HS-5 (cell line): ENCODE data around the gene OR6K3.
"Not testable (repeated sequence)": the region's sequence is repeated elsewhere in the genome, so short reads cannot be mapped to it uniquely, and the experiment has no call there.

Source experiments
- DNase-seq: peaks from one replicate; pipeline ENCODE4 v3.0.0-alpha.2; 2012; ENCODE audit warnings: low read depth

OR6K3 gene

GRCh38 chr1:158720620-158721019 lies at the start of gene OR6K3:
OR6K3 (minus strand) TSS chr1:158720720; CDS start chr1:158718115, 2,605 bp downstream.
- DNase-seq: no peak

GRCh38 chr1:158754420-158754819 lies 33.9 kb upstream of the OR6K3 start, which contains the start of gene OR6K6:
OR6K6 (plus strand) TSS chr1:158754720; CDS start chr1:158754888, 168 bp downstream.
- no peak for DNase-seq

- no peak for DNase-seq
Measured at GRCh38 chr1:158752155-158752712, 31.7 kb upstream of the OR6K3 start.

- no peak for DNase-seq
Measured at GRCh38 chr1:158735848-158736247, 15.3 kb upstream of the OR6K3 start.

- DNase-seq: no peak
Measured at GRCh38 chr1:158732524-158732923, 12.0 kb upstream of the OR6K3 start.

DNA sequence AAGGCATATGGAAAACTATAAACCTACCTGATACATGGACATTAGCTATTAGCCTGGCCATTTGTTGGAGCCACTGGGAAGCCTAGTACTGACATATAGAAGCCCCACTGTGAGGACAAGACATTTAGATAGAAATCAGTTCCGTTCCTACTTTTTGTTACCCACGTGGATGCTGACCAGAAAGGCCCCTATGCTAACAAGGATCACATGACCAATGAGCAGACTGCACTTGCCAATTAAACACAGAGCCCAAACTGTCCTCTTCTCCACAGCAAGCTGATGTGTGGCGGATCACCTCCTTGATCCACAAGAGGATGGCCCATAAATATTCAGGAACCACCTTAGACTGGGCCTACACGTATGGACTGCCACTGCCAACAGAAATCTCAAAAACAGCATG lies 11.2 kb upstream of the OR6K3 start:
- DNase-seq: no peak

DNA sequence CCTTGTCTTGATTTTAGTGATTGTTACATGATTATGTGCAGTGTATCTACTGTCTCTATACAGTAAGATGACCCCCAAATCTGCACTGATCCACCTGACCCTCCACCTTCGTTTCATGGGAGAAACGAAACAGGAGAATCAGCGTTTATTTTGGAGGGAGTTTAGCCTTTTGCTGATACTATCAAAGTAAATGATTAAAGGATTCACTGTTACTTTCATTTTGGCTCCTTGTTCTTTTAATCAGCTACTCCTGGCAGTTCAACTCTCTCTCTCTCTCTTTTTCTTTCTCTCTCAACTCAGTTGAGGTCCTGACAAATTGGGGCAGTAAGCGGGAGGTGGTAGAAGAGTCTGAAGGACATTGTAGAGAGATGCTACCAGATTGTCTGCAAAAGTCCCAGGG lies 9.9 kb upstream of the OR6K3 start:
- no peak for DNase-seq

DNA sequence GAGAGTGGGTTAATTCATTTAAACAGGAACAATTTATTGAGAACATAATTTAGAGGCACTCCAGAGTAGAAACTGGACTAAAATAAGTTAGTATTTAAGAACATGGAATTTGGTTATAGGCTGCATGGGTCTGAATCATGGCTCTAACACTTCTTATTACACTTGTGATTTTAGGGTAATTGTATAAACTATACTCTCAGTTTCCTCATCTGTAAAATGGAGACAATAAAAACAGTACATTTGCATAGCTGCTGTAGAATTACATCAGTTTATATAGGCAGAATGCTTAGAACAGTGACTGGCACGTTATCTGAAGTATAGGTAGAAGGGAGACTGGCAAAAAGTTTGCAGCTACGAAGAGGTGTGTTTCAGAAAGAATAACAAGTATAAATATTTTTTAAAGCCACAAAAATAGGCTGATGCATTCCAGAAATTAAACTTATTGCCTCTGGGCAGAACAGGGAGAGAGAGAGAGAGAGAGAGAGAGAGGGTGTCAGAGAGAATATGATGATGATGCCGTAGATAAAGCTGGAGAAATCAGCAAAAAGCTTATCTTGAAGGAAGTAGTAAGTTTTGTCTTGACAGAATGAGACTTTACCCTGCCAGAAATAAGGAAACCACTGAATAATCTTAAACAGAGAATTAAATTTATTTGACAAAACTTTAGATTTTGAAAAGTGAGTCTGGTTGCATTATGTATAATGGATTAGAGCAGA lies 8.1 kb upstream of the OR6K3 start:
- no peak for DNase-seq

- no peak for DNase-seq
Measured at GRCh38 chr1:158724442-158724841, 3.9 kb upstream of the OR6K3 start.

DNA sequence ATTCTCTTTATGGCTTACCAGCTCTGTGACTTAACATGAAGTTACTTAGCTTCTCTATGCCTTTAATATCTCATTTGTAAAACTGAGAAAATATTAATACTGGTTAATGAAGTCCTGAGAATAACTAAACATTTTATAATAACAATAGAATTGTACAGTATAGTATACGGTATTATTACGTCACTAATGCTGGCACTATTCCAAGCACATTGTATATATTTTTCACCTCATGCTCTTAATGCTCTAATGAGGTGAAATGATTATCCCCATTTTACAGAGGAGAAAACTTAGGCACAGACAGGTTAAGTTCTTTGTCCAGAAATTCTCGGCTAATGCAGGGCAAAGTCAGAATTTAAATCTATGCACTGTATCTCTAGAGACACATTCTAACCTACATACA lies 856 bp downstream of the OR6K3 start:
- DNase-seq: no peak

- DNase-seq: no peak
Measured at GRCh38 chr1:158717344-158717743, 3.2 kb downstream of the OR6K3 start.

- no peak for DNase-seq
Measured at GRCh38 chr1:158716335-158716734, 4.2 kb downstream of the OR6K3 start.

DNA sequence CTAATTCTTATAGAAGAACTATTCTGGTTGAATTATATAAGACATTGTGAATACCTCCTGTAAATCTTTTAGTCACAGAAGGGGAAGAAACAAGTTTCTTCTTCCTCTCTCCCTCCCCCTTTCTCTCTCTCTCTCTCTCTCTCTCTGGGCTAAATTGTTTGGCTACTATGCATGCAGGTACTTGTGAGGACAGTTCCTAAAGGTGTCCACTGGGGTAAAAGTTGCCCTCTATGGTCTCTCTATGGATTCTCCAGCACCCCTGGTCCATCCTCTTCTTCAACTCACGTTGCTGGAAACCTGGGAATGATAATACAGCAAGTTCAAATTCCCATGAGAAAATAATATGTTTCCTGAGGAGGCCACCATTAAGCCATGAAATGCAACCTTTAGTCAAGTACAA lies 5.8 kb downstream of the OR6K3 start:
- DNase-seq: no peak

- DNase-seq: no peak
Measured at GRCh38 chr1:158711098-158711497, 9.4 kb downstream of the OR6K3 start.

DNA sequence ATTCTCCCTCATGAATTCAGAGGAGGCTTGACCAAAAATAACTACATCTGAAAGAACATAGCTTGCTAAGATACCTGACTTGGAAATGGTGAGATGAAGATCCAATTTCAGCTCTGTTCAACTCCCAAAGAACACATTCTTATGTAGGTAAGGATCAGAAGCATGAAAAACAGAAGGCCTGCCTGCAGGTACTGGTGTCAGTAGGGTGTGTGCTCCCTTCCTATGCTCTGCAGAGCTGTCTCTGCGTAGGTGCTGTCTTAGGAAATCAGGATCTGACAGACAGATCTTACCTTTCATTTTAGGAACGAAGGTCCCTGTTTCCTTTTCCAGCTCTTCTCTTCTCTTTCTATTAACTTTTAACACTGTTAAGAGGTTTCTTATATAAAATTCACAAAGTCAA lies 14.4 kb downstream of the OR6K3 start:
- DNase-seq: no peak

GRCh38 chr1:158700552-158700951 lies 20.0 kb downstream of the OR6K3 start, which contains the start of gene OR6K2:
OR6K2 (minus strand) TSS chr1:158700652; CDS start chr1:158700652, 0 bp downstream.
- no peak for DNase-seq

DNA sequence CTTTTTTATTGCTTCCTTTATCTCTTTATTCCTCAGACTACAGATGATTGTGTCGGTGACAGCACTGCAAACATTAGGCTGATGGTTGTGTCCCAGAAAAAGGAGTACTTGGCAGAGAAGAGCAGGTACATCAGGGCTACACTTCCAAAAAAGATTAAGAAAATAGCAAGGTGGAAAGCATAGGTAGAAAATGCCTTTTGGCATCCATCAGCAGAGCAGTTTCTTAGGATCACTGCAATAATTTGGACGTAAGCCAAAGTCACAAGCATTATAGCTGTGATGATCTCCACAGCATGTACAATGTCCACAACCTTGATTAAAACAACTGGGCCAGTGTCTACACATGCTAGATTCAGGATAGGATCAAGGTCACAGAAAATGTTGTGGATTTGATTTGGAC lies 25.9 kb downstream of the OR6K3 start:
- no peak for DNase-seq

GRCh38 chr1:158692356-158692755 lies 28.2 kb downstream of the OR6K3 start:
- DNase-seq: no peak

DNA sequence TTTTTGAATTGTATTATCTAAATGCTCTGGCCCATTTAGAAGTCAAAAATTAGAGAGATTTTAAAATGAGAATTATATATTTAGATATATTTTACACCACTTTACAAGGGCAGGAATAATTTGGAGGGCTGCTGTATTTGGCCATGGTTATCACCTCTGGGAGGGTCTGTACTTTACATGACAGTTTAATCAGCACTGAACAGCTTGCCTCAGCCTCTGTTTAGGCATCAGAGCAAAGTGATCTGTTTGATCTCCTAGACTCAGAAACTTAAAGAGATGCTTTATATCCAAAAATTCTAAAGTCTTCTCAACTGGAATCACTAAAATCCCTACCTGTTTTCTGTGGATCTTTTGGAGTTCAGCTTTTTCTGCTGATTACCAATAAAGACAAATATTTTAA lies 28.6 kb downstream of the OR6K3 start:
- no peak for DNase-seq

GRCh38 chr1:158691149-158691548 lies 29.4 kb downstream of the OR6K3 start:
- not testable (repeated sequence) for DNase-seq

DNA sequence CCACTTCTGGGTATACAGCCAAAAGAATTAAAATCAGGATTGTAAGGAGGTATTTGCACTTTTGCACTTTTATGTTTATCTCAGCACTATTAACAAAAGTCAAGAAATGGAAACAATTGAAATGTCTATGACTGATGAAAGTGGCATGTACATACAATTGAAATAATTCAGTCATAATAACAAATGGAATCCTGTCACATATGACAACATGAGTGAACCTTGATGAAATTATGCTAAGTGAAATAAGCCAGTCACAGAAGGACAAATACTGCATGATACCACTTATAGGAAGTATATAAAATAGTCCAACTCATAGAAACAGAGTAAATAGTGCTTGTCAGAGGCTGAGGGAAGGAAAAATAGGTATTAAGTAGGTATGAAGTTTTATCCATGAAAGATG lies 30.6 kb downstream of the OR6K3 start:
- DNase-seq: no peak

DNA sequence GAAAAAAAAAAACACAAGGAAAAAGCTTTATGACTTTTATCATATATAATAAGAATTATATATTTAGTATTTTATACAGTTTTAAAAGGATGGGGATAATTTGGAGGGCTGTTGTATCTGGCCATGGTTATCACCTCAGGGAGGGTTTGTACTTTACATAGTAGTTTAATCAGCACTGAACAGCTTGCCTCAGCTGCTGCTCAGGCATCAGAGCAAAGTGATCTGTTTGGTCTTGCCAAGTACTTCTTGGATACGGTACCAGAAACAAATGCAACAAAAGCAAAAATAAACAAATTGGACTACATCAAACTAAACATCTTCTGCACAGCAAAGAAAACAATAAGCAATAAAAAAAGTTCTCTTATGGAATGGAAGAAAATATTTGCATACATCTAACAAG lies 31.4 kb downstream of the OR6K3 start:
- no peak for DNase-seq

DNA sequence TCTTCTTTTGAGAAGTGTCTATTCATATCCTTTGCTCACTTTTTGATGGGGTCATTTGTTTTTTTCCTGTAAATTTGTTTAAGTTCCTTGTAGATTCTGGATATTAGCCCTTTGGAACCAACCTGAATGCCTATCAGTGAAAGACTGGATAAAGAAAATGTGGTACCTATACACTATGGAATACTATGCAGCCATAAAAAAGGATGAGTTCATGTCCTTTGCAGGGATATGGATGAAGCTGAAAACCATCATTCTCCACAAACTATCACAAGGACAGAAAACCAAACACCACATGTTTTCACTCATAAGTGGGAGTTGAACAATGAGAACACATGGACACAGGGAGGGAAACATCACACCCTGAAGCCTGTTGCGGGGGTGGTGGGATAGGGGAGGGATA lies 32.2 kb downstream of the OR6K3 start:
- not testable (repeated sequence) for DNase-seq

- DNase-seq: no peak
Measured at GRCh38 chr1:158687037-158687436, 33.5 kb downstream of the OR6K3 start.
